MCF 10A (cell line): Measurements from ENCODE around the gene PRIMA1. TPM values are rescaled to one million over a fixed set of nuclear protein-coding genes. Genes with fewer than 3 reads are reported as not detected.

ENCODE experiments used
- BruUV-seq: library from RNA; stranded (reverse); fragments of 400-500 nt; replicated peaks from 2 replicates; lab custom pipeline; 2021; lab: Mats Ljungman, UMichigan
- CTCF ChIA-PET: fragments of 300-600 bp; sonication (Branson Sonifier 250); formaldehyde crosslinking; extraction: SDS; loops from one replicate; lab custom pipeline; 2021; ENCODE audit warnings: antibody characterized with exemption, inconsistent platforms; lab: Yijun Ruan, JAX
- POLR2A ChIA-PET: fragments of 300-600, 350-650 bp; sonication (Branson Sonifier 250); formaldehyde crosslinking; extraction: SDS; loops from one replicate; lab custom pipeline; 2020; ENCODE audit warnings: antibody characterized with exemption, inconsistent platforms; lab: Yijun Ruan, JAX
- DNase-seq: peaks from one replicate; pipeline ENCODE4 v3.0.0-alpha.2; 2018; ENCODE audit not compliant: unreplicated experiment
- H3K27ac Mint-ChIP-seq: one replicate; pipeline ENCODE4 v1.8.0; 2022; ENCODE audit warnings: mild to moderate bottlenecking, low read depth, mixed read lengths; ENCODE audit not compliant: unreplicated experiment
- H3K27me3 Mint-ChIP-seq: one replicate; pipeline ENCODE4 v1.8.0; 2022; ENCODE audit warnings: mixed read lengths; ENCODE audit not compliant: insufficient read depth, unreplicated experiment
- H3K36me3 Mint-ChIP-seq: one replicate; pipeline ENCODE4 v1.8.0; 2022; ENCODE audit warnings: mild to moderate bottlenecking, moderate library complexity, mixed read lengths; ENCODE audit not compliant: insufficient read depth, unreplicated experiment
- H3K4me1 Mint-ChIP-seq: one replicate; pipeline ENCODE4 v1.8.0; 2022; ENCODE audit warnings: mixed read lengths; ENCODE audit not compliant: insufficient read depth, unreplicated experiment
- H3K4me3 Mint-ChIP-seq: one replicate; pipeline ENCODE4 v1.8.0; 2022; ENCODE audit warnings: mild to moderate bottlenecking, moderate library complexity, mixed read lengths; ENCODE audit not compliant: unreplicated experiment
- H3K9me3 Mint-ChIP-seq: one replicate; pipeline ENCODE4 v1.8.0; 2022; ENCODE audit warnings: mixed read lengths; ENCODE audit not compliant: unreplicated experiment
- CTCF ChIP-seq: fragments of 200-600 bp; IDR thresholded peaks from one replicate; pipeline ENCODE4 v1.8.0; 2022; ENCODE audit warnings: antibody characterized with exemption, mild to moderate bottlenecking; ENCODE audit not compliant: unreplicated experiment
- intact Hi-C: fragments of 100-400 bp; cut with micrococcal nuclease; formaldehyde crosslinking; loops from 2 replicates; pipeline ENCODE4 v1.14.1; 2022
- total RNA-seq: library from RNA; stranded (reverse); gene quantifications from 2 replicates; pipeline ENCODE4 v1.2.3, GENCODE V29; 2022

PRIMA1 gene
- total RNA-seq, 1 experiment from 2014 or later, result not detected

GRCh38 chr14:93733231-93733630 is 55.1 kb downstream of the PRIMA1 start:
- H3K27me3 Mint-ChIP-seq, result peaks cover 6% of the 10 kb centered on the region
- no TSS peak for BruUV-seq
- H3K9me3 Mint-ChIP-seq, result no peaks in the 10 kb centered on the region
- intact Hi-C loops, result no loop called here
- H3K4me1 Mint-ChIP-seq, result peaks cover 13% of the 10 kb centered on the region
- H3K36me3 Mint-ChIP-seq, result no peaks in the 10 kb centered on the region
- TF ChIP-seq CTCF, result no peak
- DNase-seq, result peak; percentile 48
- no peak overlapping the region for H3K4me3 Mint-ChIP-seq
- POLR2A ChIA-PET, result no interaction called here
- no peak overlapping the region for H3K27ac Mint-ChIP-seq
- CTCF ChIA-PET, result no interaction called here

- TF ChIP-seq CTCF, result no peak
- peaks cover 13% of the 10 kb centered on the region for H3K4me1 Mint-ChIP-seq
- POLR2A ChIA-PET, result no interaction called here
- intact Hi-C loops, result no loop called here
- no peak overlapping the region for H3K27ac Mint-ChIP-seq
- CTCF ChIA-PET, result no interaction called here
- no peak for DNase-seq
- H3K36me3 Mint-ChIP-seq, result no peaks in the 10 kb centered on the region
- no peaks in the 10 kb centered on the region for H3K9me3 Mint-ChIP-seq
- no peak overlapping the region for H3K4me3 Mint-ChIP-seq
- H3K27me3 Mint-ChIP-seq, result no peaks in the 10 kb centered on the region
- no TSS peak for BruUV-seq
Measured at GRCh38 chr14:93732524-93732923, 55.8 kb downstream of the PRIMA1 start.

GRCh38 chr14:93731753-93732152 is 56.5 kb downstream of the PRIMA1 start:
- ChIA-PET CTCF (interaction anchor here (1.0 kb wide), 1 partner anchor 76 kb away, joined by 4 read pairs; no protein-coding TSS in a partner anchor), POLR2A (no interaction called here)
- DNase-seq, result no peak
- Mint-ChIP-seq H3K27me3 (no peaks in the 10 kb centered on the region), H3K4me3 (no peak overlapping the region), H3K27ac (no peak overlapping the region), H3K9me3 (no peaks in the 10 kb centered on the region), H3K4me1 (peaks cover 13% of the 10 kb centered on the region), H3K36me3 (no peaks in the 10 kb centered on the region)
- BruUV-seq, result no TSS peak
- no peak for TF ChIP-seq CTCF
- intact Hi-C loops, result no loop called here

GRCh38 chr14:93729993-93730392 is 58.3 kb downstream of the PRIMA1 start:
- Mint-ChIP-seq H3K27ac (peak overlapping the region; percentile 60), H3K4me3 (no peak overlapping the region), H3K9me3 (no peaks in the 10 kb centered on the region), H3K36me3 (no peaks in the 10 kb centered on the region), H3K27me3 (no peaks in the 10 kb centered on the region), H3K4me1 (peaks cover 13% of the 10 kb centered on the region)
- intact Hi-C loops, result no loop called here
- peak; percentile 96 for DNase-seq
- CTCF ChIA-PET, result no interaction called here
- TF ChIP-seq CTCF, result no peak
- POLR2A ChIA-PET, result no interaction called here
- BruUV-seq, result no TSS peak
